HL-60 (cell line): ENCODE measurements around the gene COLEC12.

Source experiments
- DNase-seq, 2 experiments: peaks; one replicate each; pipeline ENCODE4 v3.0.0-alpha.2; 2010 to 2020; ENCODE audit warnings: low read depth in 1 of 2, low spot score in 1 of 2
- H3K27ac ChIP-seq: fragments of 250-450 bp; sonication (Bioruptor Pico); replicated peaks from 2 replicates; pipeline ENCODE4 v1.5.1; 2020; ENCODE audit warnings: mild to moderate bottlenecking, moderate library complexity
- H3K27me3 ChIP-seq: fragments of 250-450 bp; sonication (Bioruptor Pico); 2 replicates; pipeline ENCODE4 v1.5.1; 2021; ENCODE audit warnings: mild to moderate bottlenecking, moderate library complexity; ENCODE audit not compliant: insufficient read depth, poor library complexity, severe bottlenecking
- H3K4me3 ChIP-seq: replicated peaks from 2 replicates; pipeline ENCODE4 v1.5.1; 2011; ENCODE audit warnings: mild to moderate bottlenecking, control low read depth, low read length; ENCODE audit not compliant: insufficient read depth
- GABPA ChIP-seq: IDR thresholded peaks from 2 replicates; pipeline ENCODE4 v1.6.1; 2012; ENCODE audit warnings: low read depth
- POLR2AphosphoS5 ChIP-seq: IDR thresholded peaks from 2 replicates; pipeline ENCODE4 v1.6.1; 2012; ENCODE audit warnings: low read depth
- SPI1 ChIP-seq: IDR thresholded peaks from 2 replicates; pipeline ENCODE4 v1.6.1; 2012; ENCODE audit warnings: low read depth, mild to moderate bottlenecking, borderline replicate concordance
- TF ChIP-seq, protein P1 (sequence below): IDR thresholded peaks from 2 replicates; pipeline ENCODE4 v1.6.1; 2012; ENCODE audit warnings: low read depth; ENCODE audit not compliant: insufficient replicate concordance
- TF ChIP-seq, protein P2 (sequence below): IDR thresholded peaks from one replicate; pipeline ENCODE4 v1.5.1; 2011; ENCODE audit warnings: low read length, control low read depth, inconsistent platforms; ENCODE audit not compliant: insufficient read depth

Gene COLEC12

DNA sequence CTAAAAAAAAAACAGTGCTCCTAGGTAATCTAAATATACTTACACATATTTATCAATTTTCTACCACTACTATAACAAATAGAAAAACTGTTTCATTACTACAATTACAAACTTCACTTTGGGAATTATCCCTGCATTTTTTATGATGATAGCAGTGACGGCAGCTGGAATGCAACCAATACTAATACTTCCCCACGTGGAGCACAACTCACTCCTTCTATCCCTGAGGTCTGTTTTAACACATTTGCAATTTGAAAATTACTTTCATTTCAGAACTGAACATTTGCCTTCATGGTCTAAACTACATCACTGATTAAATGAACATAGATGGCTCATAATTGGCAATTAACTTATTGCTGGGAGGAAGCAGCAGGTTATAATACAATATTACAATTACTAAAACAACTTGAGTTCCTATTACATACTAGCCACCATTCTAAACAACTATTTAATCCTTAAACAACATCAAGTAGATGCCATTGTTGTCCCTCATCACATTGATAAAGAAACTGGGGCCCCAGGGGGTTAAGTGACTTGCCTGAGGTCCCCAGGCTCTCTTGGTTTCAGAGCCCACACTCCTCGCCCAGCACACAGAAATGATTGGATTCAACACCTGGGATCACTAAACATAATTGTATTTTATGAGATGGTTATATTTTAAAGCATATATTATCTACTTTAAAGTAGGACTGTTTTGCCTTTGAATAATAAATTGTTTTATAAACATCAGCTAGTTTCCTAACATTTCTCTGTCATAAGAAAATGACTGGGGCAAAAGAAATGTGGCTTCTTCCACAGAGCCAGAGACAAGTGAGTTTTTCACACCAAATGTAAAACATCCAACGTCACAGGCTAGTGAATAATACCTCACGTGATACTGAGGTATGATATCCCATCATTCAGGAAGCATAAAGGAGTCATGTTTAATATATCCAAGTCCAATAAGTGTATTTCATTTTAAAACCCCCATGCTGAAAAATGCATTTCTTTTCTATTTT lies 6.2 kb downstream of the COLEC12 start:
- DNase-seq = no peak
- H3K27me3 ChIP-seq = peaks cover 13% of the 10 kb centered on the region

DNA sequence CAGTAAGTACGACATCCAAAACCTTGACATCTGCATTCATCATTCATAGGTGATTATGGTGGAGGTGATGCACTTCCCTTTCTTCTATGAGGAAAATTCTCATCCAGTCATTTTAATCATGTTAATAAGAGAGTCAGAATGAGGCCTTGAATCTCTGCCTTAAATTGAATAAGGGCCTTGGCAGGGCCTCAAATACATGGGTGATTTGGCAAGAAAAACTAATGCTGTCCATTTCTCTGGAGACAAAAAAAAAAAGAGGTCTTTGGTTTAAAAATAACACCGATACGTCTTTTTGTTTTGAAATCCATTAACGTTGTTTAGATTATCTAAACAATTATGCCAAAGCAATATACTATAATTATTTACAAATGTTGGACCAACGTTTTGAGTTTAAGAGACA lies 8.1 kb downstream of the COLEC12 start:
- no peak for DNase-seq
- Histone ChIP-seq H3K27ac (no peak overlapping the region), H3K27me3 (no peaks in the 10 kb centered on the region), H3K4me3 (no peak overlapping the region)
- TF ChIP-seq GABPA (no peak), SPI1 (no peak)

More for the DNA sequence above, 6.2 kb downstream of the COLEC12 start:
- TF ChIP-seq SPI1 (no peak), GABPA (no peak), POLR2AphosphoS5 (no peak)
- TF ChIP-seq, protein P1, sequence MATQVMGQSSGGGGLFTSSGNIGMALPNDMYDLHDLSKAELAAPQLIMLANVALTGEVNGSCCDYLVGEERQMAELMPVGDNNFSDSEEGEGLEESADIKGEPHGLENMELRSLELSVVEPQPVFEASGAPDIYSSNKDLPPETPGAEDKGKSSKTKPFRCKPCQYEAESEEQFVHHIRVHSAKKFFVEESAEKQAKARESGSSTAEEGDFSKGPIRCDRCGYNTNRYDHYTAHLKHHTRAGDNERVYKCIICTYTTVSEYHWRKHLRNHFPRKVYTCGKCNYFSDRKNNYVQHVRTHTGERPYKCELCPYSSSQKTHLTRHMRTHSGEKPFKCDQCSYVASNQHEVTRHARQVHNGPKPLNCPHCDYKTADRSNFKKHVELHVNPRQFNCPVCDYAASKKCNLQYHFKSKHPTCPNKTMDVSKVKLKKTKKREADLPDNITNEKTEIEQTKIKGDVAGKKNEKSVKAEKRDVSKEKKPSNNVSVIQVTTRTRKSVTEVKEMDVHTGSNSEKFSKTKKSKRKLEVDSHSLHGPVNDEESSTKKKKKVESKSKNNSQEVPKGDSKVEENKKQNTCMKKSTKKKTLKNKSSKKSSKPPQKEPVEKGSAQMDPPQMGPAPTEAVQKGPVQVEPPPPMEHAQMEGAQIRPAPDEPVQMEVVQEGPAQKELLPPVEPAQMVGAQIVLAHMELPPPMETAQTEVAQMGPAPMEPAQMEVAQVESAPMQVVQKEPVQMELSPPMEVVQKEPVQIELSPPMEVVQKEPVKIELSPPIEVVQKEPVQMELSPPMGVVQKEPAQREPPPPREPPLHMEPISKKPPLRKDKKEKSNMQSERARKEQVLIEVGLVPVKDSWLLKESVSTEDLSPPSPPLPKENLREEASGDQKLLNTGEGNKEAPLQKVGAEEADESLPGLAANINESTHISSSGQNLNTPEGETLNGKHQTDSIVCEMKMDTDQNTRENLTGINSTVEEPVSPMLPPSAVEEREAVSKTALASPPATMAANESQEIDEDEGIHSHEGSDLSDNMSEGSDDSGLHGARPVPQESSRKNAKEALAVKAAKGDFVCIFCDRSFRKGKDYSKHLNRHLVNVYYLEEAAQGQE = no peak
- TF ChIP-seq, protein P2, sequence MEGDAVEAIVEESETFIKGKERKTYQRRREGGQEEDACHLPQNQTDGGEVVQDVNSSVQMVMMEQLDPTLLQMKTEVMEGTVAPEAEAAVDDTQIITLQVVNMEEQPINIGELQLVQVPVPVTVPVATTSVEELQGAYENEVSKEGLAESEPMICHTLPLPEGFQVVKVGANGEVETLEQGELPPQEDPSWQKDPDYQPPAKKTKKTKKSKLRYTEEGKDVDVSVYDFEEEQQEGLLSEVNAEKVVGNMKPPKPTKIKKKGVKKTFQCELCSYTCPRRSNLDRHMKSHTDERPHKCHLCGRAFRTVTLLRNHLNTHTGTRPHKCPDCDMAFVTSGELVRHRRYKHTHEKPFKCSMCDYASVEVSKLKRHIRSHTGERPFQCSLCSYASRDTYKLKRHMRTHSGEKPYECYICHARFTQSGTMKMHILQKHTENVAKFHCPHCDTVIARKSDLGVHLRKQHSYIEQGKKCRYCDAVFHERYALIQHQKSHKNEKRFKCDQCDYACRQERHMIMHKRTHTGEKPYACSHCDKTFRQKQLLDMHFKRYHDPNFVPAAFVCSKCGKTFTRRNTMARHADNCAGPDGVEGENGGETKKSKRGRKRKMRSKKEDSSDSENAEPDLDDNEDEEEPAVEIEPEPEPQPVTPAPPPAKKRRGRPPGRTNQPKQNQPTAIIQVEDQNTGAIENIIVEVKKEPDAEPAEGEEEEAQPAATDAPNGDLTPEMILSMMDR = no peak
- H3K4me3 ChIP-seq = no peak overlapping the region
- H3K27ac ChIP-seq = no peak overlapping the region

DNA sequence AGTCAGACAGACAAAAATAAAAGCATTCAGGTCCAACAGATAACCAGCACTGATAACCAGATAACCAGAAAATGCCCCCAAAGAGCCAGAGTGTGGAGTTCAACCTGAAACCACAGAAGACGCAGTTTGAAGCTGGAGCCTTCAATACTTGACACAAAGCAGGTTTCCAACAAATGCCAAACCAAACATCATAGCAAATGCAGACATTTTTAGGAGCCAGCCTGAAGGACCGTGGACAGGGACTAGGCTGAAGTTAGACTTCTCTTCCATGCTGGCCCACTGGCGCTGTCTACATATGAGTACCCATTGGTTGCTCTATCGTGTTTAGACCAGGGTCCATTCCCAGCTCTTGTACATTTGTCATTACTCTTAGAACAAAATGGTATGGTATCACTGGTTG lies 9.9 kb downstream of the COLEC12 start:
- TF ChIP-seq, protein P2 = no peak
- TF ChIP-seq POLR2AphosphoS5 = no peak
- TF ChIP-seq, protein P1 = no peak
- TF ChIP-seq SPI1 = no peak
- TF ChIP-seq GABPA = no peak
- Histone ChIP-seq H3K4me3 (no peak overlapping the region), H3K27ac (no peak overlapping the region), H3K27me3 (no peaks in the 10 kb centered on the region)
- DNase-seq = no peak

DNA sequence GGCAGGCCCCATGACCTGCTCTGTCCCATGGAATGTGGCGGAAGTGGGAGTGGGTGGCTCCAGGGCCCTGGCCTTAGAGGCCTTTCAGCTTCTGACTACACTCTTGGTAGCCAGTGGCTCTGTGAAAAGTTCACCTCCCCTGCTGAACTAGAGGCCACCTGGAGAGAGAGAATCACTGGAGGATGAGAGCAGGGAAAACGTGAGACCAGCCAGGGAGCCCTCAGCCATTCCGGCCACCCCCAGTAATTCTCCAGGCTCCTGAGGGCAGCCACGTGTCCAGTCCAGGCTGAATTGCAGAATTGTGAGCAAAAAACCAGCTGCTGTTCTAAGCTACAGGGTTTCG lies 10.5 kb downstream of the COLEC12 start:
- no peak overlapping the region for H3K4me3 ChIP-seq
- TF ChIP-seq, protein P1 = no peak
- TF ChIP-seq GABPA (no peak), SPI1 (no peak), POLR2AphosphoS5 (no peak)
- TF ChIP-seq, protein P2 = no peak
- H3K27me3 ChIP-seq = no peaks in the 10 kb centered on the region
- no peak overlapping the region for H3K27ac ChIP-seq
- no peak for DNase-seq
